Measurements from ENCODE around the gene ACVR2B.

DNA sequence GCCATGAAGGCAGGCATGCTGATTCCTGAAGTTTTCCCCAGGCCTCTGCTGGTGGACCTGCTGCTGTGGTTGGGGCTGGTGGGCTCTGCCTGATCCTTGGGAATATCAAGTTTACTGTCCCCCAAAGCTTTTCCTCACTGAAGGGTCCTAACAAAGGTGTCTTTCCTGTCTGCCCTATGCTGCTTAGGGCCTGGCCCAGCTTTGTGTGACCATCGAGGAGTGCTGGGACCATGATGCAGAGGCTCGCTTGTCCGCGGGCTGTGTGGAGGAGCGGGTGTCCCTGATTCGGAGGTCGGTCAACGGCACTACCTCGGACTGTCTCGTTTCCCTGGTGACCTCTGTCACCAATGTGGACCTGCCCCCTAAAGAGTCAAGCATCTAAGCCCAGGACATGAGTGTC, 29.3 kb downstream of the ACVR2B start:
- TF ChIP-seq, protein P1, sequence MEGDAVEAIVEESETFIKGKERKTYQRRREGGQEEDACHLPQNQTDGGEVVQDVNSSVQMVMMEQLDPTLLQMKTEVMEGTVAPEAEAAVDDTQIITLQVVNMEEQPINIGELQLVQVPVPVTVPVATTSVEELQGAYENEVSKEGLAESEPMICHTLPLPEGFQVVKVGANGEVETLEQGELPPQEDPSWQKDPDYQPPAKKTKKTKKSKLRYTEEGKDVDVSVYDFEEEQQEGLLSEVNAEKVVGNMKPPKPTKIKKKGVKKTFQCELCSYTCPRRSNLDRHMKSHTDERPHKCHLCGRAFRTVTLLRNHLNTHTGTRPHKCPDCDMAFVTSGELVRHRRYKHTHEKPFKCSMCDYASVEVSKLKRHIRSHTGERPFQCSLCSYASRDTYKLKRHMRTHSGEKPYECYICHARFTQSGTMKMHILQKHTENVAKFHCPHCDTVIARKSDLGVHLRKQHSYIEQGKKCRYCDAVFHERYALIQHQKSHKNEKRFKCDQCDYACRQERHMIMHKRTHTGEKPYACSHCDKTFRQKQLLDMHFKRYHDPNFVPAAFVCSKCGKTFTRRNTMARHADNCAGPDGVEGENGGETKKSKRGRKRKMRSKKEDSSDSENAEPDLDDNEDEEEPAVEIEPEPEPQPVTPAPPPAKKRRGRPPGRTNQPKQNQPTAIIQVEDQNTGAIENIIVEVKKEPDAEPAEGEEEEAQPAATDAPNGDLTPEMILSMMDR (IDR thresholded peaks at IDR 0.05): no peak
- TF ChIP-seq POLR2A (IDR thresholded peaks at IDR 0.05): no peak
